Measurements from ENCODE around the gene MOAP1.
"Not testable (repeated sequence)": the region's sequence is repeated elsewhere in the genome, so short reads cannot be mapped to it uniquely, and the experiment has no call there.

MOAP1 gene

GRCh38 chr14:93185349-93185720, 638 bp upstream of the MOAP1 start:
- DNase-seq: no peak

- DNase-seq: no peak
These were observed 940 bp downstream of the MOAP1 start for GRCh38 chr14:93183596-93184317.

- no peak for DNase-seq
These were observed 9.2 kb downstream of the MOAP1 start for GRCh38 chr14:93175492-93175891.

- not testable (repeated sequence) for DNase-seq
These were observed 10.0 kb downstream of the MOAP1 start for GRCh38 chr14:93174731-93175130.

- DNase-seq: no peak
These were observed 10.7 kb downstream of the MOAP1 start for GRCh38 chr14:93173943-93174395.

GRCh38 chr14:93171376-93171775, 13.3 kb downstream of the MOAP1 start:
- no peak for DNase-seq

GRCh38 chr14:93170141-93170540, 14.6 kb downstream of the MOAP1 start:
- not testable (repeated sequence) for DNase-seq

GRCh38 chr14:93169619-93170018, 15.1 kb downstream of the MOAP1 start:
- not testable (repeated sequence) for DNase-seq

- not testable (repeated sequence) for DNase-seq
These were observed 16.1 kb downstream of the MOAP1 start for GRCh38 chr14:93168610-93169009.

- DNase-seq: not testable (repeated sequence)
These were observed 19.1 kb downstream of the MOAP1 start for GRCh38 chr14:93165271-93166265.

GRCh38 chr14:93163564-93163963, 21.1 kb downstream of the MOAP1 start:
- no peak for DNase-seq

GRCh38 chr14:93161411-93161940, 23.2 kb downstream of the MOAP1 start:
- DNase-seq: no peak

GRCh38 chr14:93160353-93160801, 24.3 kb downstream of the MOAP1 start:
- no peak for DNase-seq

GRCh38 chr14:93159625-93160352, 24.9 kb downstream of the MOAP1 start:
- not testable (repeated sequence) for DNase-seq

- not testable (repeated sequence) for DNase-seq
These were observed 26.3 kb downstream of the MOAP1 start for GRCh38 chr14:93158349-93158748.

- DNase-seq: no peak
These were observed 27.9 kb downstream of the MOAP1 start for GRCh38 chr14:93156693-93157369.

- no peak for DNase-seq
These were observed 29.0 kb downstream of the MOAP1 start for GRCh38 chr14:93155667-93156066.

- DNase-seq: no peak
These were observed 31.6 kb downstream of the MOAP1 start for GRCh38 chr14:93153121-93153520.

- DNase-seq: no peak
These were observed 34.2 kb downstream of the MOAP1 start for GRCh38 chr14:93150227-93151208.

- DNase-seq: no peak
These were observed 35.7 kb downstream of the MOAP1 start for GRCh38 chr14:93148979-93149378.

GRCh38 chr14:93146119-93146518, 38.6 kb downstream of the MOAP1 start:
- no peak for DNase-seq
